NCI-H345 treated with DMSO at 0.1 percent for 48 hours (cell line): Measurements from ENCODE around the gene CDCA7.
"Not testable (repeated sequence)": the region's sequence is repeated elsewhere in the genome, so short reads cannot be mapped to it uniquely, and the experiment has no call there.

Experiments
- DNase-seq: peaks from one replicate; lab custom pipeline; 2025; ENCODE audit not compliant: unreplicated experiment; lab: John Stamatoyannopoulos, UW

Gene CDCA7

DNA sequence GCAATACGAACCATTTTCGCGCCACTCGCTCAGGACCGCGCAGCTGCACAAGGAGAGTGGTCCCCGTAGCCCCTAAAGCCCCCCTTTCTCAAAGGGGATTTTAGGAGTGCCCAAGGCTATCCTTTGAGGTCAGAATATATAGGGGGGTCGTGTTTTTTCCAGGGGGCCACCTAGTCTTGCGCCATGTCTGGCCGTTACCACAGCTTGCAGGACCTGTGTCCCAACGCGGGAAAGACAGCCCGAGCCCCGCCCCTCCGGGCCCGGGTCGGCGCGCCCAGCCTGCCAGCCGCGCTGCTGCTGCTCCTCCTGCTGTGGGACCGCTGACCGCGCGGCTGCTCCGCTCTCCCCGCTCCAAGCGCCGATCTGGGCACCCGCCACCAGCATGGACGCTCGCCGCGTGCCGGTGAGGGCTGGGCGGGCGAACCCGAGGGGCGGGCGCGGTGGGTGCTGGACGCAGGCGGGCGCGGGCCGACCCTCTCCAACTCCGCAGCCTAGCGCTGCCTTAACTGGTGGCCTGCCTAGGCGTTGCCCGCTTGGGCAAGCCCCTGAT is at the start of gene CDCA7:
TSS of gene CDCA7 (plus strand) at position 291 of the 550 bp plus-strand sequence. CDS start at position 383, 92 bp downstream.
- DNase-seq, result peak; percentile 82

DNA sequence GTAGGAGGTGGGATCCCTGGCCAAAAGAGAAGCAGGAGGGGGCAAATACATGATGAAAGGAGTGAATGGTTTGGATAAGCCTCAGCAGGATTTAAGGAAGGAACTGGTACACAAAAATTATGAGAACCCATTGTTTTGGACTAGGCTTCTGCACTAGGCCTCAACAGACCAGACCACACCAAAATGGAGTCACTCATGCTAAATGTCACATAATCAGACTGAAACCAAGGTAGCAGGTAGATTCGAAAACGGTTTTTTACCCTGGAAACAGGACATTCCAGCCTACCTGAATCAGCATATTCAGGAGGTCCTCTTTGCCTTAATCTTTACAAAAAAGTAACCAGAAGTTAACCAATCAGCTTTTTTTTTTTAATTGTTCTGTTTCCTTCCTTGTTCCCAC is 49.4 kb upstream of the CDCA7 start:
- no peak for DNase-seq

DNA sequence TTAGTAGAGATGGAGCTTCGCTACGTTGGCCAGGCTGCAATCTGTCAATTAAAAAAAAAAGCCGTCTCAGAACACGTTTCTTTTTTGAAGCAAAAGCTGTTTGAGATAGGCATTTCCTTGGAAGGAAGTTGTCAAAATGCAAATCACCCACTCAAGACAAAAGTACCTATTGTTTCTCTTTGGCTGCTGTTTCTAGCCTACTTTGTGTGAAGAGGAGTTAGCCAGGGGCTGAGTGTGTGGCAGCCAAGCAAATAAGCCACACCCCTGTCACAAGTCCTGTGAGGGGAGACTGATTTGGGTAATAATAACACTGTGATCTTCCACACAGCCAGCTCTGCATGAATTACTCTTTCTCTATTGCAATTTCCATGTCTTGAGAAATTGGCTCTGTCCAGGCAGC is 47.4 kb upstream of the CDCA7 start:
- no peak for DNase-seq

DNA sequence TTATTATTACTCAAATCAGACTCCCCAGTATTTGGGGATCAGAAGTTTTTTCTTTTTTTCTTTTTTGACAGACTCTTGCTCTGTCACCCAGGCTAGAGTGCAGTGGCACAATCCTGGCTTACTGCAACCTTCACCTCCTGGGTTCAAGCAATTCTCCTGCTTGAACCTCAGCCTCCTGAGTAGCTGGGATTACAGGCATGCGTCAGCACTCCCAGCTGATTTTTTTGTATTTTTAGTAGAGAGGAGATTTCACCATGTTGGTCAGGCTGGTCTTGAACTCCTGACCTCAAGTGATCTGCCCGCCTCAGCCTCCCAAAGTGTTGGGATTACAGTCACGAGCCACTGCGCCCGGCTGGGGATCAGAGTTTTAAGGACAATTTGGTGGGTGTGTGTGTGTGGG is 45.3 kb upstream of the CDCA7 start:
- not testable (repeated sequence) for DNase-seq

DNA sequence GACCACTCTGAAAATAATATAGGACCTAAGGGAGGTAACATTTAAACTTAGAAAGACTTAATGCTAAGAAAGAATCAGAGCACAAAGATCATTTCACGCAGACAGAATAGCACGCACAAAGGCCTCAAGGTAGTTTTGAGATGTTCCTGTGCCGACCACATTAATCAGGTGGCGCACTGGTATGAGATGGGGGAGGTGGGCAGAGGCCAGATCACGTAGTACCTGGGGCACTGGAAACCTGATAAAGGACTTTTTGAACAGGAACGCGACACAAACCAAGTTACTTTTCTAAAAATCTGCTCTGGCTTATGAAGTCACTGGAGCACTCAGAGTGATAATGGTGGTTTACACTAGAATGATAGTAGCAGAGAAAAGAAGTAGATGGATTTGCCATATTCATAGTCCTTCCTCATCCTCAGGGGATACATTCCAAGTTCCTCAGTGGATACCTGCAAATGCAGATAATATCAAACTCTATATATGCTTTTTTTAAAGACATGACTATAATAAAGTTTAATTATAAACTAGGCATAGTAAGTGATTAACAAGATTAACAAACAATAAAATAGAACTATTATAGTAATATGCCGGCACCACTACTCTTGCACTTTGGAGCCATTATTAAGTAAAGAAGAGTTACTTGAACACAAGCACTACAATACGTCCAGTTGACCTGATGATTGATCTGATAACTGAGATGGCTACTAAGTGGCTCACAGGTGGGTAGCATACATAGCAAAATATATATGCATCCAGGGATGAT is 42.6 kb upstream of the CDCA7 start:
- no peak for DNase-seq

DNA sequence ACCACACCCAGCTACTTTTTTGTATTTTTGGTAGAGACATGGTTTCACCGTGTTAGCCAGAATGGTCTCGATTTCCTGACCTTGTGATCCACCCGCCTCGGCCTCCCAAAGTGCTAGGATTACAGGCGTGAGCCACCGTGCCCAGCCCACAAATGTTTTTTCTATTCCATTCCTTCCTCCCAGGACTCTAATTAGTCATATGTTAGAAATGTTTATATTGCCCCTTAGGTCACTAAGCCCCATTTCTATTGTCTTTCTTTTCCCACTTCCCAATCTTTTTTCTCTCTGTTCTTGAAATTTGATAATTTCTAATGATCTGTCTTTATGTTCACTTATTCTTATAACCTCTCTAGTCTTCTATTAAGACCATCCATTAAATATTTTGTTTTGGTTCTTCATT is 31.3 kb upstream of the CDCA7 start:
- no peak for DNase-seq

DNA sequence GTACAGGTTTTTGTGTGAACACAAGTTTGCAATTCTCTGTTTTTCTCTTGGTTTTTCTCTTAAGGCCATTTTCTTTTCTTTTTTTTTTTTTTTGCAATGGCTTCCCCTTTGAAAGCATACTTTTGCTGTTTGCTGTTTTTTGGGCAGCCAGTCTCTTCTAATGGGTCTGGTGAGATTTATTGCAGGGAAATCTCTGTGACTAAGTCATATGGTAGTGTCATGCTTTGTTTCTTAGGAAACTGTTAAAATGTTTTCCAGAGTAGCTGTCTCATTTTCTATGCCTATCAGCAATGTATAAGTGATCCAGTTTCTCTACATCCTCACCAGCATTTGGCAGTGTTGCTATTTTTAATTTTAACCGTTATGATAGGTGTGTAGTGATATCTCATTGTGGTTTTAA is 27.9 kb upstream of the CDCA7 start:
- no peak for DNase-seq

DNA sequence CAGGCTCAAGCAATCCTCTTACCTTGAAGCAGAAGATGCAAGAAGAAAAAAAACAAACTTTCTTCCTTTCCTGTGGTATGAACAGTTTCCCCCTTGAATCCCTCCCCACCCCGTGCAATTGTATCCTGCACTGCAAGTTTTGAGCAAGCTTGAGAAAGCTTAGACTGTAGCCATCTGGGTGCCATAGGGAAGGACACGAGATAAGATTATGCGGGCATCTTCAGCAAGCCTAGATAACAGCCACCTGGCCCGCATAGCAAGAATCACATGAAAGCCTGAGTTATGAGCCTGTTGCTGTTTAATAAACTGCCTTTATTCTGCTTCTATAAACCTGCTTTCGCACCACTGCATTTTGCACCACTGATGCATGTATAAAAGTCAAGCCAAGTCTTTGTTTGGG is 27.3 kb upstream of the CDCA7 start:
- no peak for DNase-seq

DNA sequence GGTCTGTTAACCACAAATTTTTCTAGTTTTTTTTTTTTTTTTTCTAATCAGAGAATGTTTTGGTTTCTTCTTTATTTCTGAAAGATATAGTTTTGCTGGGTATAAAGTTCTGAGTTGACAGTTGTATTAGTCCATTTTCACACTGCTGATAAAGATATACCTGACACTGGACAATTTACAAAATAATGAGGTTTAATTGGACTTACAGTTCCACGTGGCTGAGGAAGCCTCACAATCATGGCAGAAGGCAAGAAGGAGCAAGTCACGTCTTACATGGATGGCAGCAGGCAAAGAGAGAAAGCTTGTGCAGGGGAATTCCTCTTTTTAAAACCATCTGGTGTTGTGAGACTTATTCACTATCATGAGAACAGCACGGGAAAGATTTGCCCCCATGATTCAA is 21.7 kb upstream of the CDCA7 start:
- DNase-seq, result not testable (repeated sequence)

DNA sequence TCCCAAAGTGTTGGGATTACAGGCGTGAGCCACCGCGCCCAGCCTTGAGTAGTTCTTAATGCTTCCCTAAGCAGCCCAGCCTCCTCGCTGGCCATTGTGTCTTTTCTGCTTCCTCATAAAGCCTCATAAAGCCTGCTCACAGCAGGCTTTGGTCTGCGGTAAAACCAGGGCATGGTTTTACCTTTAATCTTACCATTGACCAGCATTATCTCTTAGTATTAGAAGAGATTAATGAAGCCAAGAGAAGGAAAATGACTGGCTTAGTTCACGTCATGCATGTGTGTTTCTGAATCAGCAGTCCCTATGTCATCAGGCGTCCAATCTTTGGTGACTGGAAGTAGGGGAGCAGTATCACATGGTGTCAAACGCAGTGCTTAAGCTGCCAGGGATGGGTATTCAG is 14.9 kb upstream of the CDCA7 start:
- no peak for DNase-seq

DNA sequence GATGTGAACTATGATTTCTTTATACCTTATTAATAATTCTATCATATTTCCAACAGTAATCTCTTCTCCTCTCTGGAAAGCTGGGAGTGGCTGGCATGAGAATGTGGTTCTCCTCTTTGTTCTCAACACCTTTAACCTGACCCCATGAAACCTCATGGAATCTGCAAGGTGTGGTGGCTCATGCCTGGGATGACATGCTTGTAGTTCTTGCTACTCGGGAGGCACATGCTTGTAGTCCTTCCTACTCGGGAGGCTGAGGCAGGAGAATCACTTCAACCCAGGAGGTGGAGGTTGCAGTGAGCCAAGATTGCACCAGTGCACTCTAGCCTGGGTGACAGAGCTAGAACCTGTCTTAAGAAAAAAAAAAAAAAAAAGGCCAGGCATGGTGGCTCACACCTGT is 10.8 kb upstream of the CDCA7 start:
- no peak for DNase-seq

DNA sequence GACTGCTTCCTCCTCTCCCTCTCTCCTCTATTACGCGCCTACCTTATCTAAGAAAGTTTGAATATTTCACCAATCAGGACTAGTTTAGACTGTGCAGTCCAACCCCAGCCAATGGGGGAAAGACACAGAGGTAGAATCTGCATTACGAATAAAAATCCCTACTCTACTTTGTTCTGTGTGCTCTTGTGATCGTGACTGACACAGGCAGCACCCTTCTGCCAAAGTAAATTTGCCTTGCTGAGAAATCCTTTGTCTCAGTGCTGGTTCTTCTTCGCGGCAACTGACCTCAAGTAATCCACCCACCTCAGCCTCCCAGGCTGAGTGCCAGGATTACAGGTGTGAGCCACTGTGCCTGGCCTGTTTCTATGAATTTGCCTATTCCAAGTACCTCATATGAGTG is 8.6 kb upstream of the CDCA7 start:
- DNase-seq, result no peak

DNA sequence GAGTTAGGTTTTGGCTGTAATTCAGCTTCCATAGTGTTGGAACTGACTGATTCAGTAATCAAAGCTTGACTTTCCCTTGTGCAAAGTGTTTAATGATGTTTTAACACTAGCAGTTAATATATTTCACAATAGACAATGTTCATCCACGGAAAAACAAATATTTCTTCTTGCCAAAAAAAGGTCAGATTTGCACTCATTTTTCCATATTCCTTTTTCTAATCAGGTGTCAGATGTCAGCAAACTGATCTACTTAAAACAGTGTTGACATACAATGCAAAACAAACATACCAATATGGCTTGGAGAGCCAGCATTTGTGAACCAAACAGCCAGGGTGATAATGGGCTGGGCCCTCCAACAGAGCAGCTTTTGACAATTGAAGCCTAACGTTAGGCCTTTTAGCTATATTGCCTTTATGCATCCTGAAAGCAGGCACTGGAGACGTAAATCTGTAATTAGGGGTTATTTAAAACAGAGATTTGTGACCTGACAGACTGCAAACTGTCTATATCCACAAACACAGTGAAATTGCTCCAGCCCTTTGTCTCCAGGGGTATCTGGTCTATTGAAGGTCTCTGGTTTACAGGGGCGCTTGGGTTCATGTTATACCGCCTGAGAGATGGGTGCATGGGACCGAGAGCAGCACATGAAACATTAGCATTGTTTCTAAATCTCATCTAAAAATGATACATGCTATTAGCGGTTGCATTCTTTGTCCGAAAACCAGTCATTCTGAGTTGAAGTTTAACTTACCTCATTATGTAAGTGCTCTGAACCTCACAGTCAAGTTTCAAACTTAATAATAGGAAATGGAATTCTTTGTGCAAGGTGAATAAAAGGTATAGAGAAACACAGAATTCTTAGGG is 7.1 kb upstream of the CDCA7 start:
- peak; percentile 89 for DNase-seq

DNA sequence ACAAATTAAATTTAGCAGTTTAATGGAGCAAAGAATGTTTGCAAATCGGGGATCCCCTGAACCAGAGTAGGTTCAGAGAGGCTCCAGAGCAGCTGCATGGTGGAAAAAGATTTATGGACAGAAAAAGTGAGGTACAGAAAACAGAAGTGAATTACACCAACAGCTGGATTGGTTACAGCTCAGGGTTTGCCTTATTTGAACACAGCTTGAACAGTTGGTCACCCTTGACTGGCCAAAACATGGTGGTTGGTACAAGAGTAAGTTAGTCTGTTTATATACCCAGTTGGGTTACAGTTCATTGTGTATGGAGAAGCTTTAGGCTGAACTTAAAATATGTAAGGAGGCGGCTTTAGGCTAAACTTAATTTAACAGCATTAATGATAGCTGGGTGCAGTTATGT is 5.4 kb upstream of the CDCA7 start:
- DNase-seq, result no peak

DNA sequence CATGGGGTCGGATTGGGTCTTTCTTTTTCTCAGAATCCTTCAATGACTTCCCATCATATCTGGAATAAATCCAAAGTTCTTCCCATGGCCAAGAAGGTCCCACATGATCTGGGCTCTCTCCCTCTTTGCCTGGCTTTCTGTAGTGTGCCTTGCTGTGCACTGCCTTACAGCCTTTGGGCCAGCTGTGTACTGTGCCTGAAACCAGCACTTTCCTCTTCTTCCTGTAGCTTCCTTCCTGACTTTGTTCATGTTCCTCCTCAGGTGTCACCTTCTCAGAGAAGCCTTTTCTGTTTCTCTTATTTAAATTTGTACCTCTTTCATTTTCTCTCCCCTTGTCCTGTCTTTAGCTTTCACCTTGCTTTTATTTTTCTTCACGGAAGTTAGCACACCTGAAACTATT is 4.3 kb upstream of the CDCA7 start:
- no peak for DNase-seq

DNA sequence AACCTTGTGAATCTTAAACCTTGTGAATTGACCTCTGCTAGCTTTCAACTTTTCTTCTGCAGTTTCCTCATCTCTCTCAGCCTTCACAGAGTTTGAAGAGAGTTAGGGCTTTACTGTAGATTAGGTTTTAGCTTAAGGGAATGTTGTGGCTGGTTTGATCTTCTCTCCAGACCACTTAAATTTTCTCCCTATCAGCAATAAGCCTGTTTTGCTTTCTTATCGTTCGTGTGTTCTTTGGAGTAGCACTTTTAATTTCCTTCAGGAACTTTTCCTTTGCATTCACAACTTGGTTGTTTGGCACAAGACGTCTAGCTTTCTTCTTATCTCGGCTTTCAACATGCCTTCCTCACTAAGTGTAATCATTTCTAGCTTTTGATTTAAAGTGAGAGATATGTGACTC is 2.8 kb upstream of the CDCA7 start:
- no peak for DNase-seq

DNA sequence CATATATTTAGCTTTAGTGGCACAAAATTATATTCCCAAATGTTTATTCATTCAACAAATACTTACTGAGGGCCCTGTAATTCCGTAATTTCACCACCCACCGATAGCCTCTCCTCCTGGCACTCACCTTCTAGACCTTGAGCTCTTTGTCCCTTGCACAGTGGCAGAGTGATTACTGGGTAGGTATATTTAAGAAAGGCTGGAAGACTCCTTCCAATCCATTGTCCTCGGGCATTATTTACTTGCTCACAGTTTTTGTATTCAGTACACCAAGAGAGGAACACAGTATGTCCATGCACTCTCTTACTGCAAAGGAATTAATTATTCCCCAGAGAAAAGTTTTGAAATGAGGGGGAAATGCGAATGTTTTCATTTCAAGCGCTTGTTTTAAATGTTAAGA is 1.1 kb upstream of the CDCA7 start:
- DNase-seq, result no peak

DNA sequence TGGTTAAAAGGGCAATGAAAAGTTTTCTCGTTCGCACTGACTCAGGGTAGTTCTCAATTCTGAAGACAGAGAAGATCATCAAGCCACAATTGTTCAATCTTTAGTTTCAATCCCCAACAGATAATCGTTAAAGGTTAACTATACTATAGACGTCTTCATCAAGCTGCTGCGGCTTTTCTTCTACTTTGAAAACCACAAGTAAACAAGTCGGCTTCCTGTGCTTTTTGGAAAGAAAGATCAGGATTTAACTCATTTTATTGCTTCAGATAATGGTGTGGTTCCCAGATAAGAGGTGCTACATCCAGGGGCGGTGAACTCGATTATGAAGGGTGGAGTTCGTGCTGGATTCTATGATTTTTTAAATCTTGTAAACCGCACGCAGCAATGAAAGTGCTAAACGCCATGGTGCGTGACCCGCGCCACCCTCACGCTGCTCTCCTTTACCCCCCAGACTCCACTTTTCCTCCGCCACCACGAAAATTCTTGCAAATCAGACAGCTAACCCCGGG is 545 bp upstream of the CDCA7 start:
- DNase-seq, result peak; percentile 48

DNA sequence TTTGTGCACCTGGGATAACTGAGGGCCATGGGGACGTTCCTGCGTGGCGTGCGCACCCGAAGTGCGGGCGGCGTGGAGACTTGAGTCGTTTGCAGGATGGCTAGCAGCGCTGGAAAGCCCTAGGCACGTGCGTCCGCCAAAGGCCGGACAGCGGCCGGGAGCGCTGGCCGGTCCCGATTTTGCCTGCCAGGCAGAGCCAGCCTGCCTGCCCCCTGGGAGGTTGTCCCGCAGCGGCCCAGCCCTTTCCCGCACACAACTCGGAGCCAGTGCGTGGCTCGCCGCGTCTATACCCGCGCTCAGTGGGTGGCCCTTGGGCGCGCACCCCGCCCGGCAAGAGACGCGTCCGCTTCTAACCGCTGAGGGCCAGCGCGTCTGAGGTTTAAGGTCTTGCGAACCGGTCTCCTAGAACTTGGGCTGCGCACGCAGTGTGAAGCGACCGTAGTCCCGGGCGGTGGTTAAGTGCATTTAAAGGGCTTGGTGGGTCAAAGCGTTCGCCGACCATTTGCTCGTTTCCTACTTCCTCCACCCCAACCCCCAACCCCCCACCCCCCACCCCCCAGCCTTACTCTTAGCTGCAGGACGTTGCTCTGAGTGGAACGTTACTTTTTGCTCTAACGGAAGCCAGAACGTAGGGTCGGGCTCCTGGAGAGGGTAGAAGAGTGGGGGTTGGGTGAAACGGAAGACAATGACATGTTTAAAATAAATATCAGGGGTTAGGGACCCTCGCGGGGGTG is 627 bp downstream of the CDCA7 start:
- peak; percentile 30 for DNase-seq

DNA sequence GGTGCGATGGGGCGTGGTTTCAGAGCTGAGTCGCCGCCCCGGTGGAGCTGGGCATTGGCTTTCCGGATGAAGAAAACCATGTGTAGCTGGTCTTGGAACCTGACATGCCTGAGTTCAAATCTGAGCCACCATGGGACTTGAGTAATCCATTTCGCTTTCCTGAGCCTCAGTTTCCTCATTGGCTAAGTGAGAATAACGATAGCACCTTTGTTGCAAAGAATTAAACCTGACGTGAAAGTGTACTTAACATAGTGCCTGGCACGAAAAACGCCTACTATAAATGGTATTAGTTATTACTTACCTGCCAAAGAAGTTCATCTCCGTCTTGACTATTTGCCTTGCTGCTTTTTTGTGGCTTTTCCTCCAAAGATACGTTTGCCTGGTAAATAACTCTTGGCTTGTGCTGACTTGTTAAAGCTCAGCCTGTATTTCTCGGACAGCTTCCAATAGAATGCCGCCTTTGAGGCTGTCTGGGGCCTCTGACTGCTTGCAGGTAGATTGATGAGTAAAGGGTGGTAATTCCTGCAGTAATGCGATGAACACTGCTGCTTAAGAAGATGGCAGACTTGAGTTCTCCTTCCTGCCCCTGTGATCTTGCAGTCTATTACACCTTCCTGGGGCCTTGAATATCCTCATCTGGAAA is 1.3 kb downstream of the CDCA7 start:
- DNase-seq, result no peak

DNA sequence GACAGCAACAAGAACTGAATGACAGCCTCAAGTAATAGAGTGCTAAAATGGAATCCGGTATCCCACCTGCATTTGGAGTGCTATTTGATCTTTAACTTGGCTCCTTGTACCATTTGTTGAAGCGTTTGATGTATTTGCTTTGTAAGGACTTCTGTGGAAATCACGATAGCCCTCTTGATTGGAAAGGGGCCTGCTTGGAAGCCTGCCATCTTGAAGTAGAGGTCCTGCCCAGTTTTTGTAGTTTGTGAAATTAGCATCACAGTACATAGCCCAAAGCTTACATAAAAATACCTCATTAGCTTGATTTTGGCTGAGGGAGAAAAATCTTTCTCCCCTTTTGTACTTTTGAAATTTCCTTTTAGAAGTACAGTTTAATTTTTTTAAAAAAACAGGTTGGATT is 2.7 kb downstream of the CDCA7 start:
- peak; percentile 2 for DNase-seq
